T47D (cell line): ENCODE results near the gene CALM1.

Source experiments
- DNase-seq, 2 experiments: peaks; one replicate each; pipeline versions ENCODE4 v3.0.0 to v3.0.0-alpha.2; 2011 to 2012; ENCODE audit warnings: low read depth in 1 of 2, low spot score in 1 of 2
- JUND ChIP-seq: IDR thresholded peaks from 2 replicates; pipeline ENCODE4 v1.6.1; 2012; ENCODE audit warnings: low read depth
- in situ Hi-C: cut with HindIII; loops from 2 replicates; pipeline ENCODE4 v1.10.0; 2016; ENCODE audit warnings: low sequenced_read_pairs, low pct_unique_long_range_greater_than_20kb

The CALM1 gene

GRCh38 chr14:90443161-90444076, 46.6 kb downstream of the CALM1 start:
- in situ Hi-C loops: no loop called here
- no peak for TF ChIP-seq JUND
- peak in 1 of 2 experiments; percentile 74 for DNase-seq

DNA sequence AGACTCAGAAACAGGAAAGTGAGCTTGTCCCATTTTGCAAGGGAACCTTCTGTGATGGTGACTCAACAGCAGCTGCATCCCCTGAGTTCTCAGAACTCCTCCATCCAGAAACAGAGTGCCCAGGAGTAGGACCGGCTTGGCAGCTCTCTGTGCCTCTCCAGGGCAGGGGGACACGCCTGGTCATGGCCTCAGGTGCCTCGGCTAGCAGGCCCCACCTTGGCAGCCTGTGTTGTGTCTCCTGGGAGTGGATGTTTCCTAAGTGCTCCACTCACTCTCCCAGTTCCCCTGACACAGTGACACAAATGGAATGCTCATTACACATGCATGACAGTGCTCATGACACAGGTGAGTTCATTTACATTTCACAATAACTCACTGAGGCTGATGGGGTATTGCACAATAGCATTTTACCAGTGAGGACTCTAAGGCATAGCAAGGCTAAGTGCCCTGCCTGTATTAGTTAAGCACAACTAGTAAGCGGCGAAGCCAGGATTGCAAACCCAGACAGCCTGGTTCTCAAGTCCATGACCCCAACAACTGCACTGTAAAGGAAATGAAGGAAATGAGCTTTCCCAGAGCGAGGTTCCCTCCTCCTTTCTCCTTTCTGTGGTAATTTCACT, 47.4 kb downstream of the CALM1 start:
- in situ Hi-C loops: no loop called here
- peak; percentile 45 to 91 for DNase-seq
- TF ChIP-seq JUND: no peak

DNA sequence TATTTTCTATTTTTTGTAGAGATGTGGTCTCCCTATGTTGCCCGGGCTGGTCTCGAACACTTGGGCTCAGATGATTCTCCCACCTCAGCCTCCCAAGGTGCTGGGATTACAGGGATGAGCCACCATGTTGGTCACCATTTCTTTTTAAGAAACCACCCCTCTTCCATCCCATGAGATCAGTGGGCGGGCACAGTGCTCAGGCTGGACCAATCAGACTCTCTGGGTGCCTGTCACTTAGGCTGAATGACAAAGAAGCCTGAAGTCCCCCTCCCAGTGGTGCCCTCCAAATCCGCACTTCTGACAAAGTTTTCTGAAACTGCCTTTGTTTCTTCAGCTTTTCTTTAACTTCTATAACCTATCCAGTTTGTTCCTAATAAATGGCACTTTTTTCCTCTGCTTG, 48.2 kb downstream of the CALM1 start:
- in situ Hi-C loops: no loop called here

DNA sequence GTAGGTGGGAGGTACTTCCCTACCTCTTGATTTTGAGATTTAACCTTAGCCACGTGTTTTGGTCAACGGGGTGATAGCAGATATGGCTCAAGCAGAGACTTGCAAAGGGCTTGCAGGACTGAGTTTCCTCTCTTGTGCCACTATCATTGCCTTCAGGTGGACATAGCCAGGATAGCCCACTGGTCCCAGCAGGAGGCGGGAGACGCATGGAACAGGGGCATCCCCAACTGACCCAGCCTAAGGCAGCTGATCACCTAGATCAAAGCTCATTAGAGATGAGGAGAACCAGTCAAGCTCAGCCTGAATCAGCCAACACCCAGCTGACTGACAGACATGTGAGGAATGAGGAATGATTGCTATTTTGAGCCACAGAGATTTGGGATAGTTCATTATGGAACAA, 49.6 kb downstream of the CALM1 start:
- TF ChIP-seq JUND: no peak
- no peak for DNase-seq
- in situ Hi-C loops: no loop called here

More for the DNA sequence above, 48.2 kb downstream of the CALM1 start:
- no peak for TF ChIP-seq JUND
- peak in 1 of 2 experiments; percentile 60 for DNase-seq

GRCh38 chr14:90447720-90448497, 51.1 kb downstream of the CALM1 start:
- DNase-seq: peak in 1 of 2 experiments; percentile 32
- TF ChIP-seq JUND: no peak
- in situ Hi-C loops: no loop called here

DNA sequence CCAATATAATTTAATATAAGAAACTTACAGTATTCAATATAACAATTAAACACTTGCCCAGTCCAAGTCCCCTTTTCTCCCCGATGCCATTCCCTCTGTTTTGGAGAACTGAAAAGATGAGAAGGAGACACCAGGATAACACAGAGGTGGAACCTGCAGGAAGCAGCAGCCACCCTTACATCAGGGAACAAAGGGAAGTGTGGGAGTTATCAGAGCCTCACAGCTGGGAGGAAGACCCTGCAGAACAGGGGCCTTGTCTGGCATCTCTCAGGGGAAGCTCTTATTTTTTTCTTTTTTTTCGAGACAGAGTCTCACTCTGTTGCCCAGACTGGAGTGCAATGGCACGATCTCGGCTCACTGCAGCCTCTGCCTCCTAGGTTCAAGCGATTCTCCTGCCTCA, 52.6 kb downstream of the CALM1 start:
- TF ChIP-seq JUND: no peak
- in situ Hi-C loops: no loop called here
- no peak for DNase-seq

- in situ Hi-C loops: no loop called here
- DNase-seq: no peak
- TF ChIP-seq JUND: no peak
These were observed 53.3 kb downstream of the CALM1 start for GRCh38 chr14:90450151-90450550.

- DNase-seq: no peak
- no peak for TF ChIP-seq JUND
- in situ Hi-C loops: no loop called here
These were observed 53.8 kb downstream of the CALM1 start for GRCh38 chr14:90450667-90451066.

DNA sequence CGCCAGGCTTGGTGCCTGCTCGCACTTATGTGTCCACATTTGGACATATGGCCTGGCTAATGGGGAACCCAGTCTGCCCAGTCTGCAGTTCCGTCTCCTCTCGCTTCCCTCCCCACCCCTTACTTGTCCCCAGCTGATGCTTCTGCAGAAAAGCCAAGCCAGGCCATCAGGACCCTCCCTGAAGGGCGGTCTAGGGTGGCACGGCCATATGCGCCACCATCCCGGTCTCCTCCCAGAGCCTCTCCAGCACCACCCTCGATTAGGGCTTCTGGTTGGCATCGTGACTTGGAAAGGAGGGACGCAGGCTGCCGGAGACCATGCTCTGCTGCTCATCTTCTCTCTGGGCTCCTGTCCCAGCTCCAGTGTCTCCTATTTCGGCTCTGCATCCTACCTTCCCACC, 54.6 kb downstream of the CALM1 start:
- no peak for DNase-seq
- TF ChIP-seq JUND: no peak
- in situ Hi-C loops: no loop called here

DNA sequence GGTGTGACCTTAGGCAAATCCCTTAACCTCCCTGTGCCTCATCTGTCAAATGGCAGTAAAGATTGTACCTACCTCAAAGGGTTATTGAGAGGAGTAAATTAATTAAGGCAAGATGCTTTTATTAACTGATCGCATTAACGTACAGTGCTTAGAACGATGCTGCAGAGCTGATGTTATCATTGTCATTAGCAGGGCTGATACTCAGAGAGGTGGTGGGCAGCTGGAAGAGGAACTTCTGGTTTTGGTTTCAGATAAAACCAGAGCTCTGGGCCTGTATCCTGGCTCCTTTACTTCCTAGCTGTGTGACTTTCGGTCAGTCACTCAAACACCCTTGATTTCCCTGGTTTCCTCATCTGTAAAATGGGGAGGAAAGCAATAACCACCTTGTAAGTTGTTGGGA, 55.1 kb downstream of the CALM1 start:
- no peak for TF ChIP-seq JUND
- no peak for DNase-seq
- in situ Hi-C loops: no loop called here

DNA sequence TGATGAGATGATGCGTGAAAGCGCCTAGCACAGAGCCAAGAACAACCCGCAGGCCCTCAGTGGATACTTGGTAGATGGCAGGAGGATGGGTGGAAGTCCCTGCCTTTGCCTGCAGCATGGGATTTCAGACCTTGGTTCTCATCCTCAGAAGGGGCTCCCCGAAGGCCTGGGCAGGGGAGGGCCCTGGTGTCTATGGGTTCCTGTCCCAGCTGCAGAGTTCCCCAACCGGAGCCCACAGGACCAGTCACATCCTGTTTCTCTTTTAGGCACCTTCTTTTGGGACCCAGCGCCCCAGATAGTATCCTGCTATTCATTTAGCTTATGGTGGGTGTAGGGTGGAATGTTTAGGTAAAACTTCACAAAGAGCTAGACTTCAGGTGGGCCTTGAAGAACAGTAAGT, 55.5 kb downstream of the CALM1 start:
- in situ Hi-C loops: no loop called here
- no peak for TF ChIP-seq JUND
- no peak for DNase-seq

- TF ChIP-seq JUND: no peak
- in situ Hi-C loops: no loop called here
- no peak for DNase-seq
These were observed 56.6 kb downstream of the CALM1 start for GRCh38 chr14:90453401-90453951.
